Lung (tissue), 16 donors: ENCODE measurements around the gene CDA. TPM values are rescaled to one million over a fixed set of nuclear protein-coding genes. Genes with fewer than 3 reads are reported as not detected.

ENCODE experiments used
- ATAC-seq: fragments of 200-7000 bp; cut with Tn5 transposase; one replicate; pipeline ENCODE4 v1.9.1; 2020; ENCODE audit warnings: moderate number of reproducible peaks; ENCODE audit not compliant: insufficient read depth, low FRiP score
- DNase-seq, 3 donors: peaks; one replicate each; pipeline ENCODE4 v3.0.0-alpha.2; 2013 to 2017
- H3K27ac ChIP-seq, 2 donors: one replicate each; pipeline ENCODE4 v1.5.1; 2013; ENCODE audit warnings: mild to moderate bottlenecking in 2 of 2, moderate library complexity in 2 of 2, control low read depth in 1 of 2, inconsistent platforms in 1 of 2, low read depth in 1 of 2, low read length in 1 of 2
- H3K27me3 ChIP-seq, 3 donors: one replicate each; pipeline ENCODE4 v1.5.1; 2013; ENCODE audit warnings: low read length in 2 of 3; ENCODE audit not compliant: control insufficient read depth in 3 of 3, insufficient read depth in 3 of 3
- H3K36me3 ChIP-seq, 4 donors: one replicate each; pipeline ENCODE4 v1.5.1; 2013; ENCODE audit warnings: low read length in 4 of 4, mild to moderate bottlenecking in 1 of 4, moderate library complexity in 1 of 4; ENCODE audit not compliant: control insufficient read depth in 4 of 4, insufficient read depth in 4 of 4
- H3K4me1 ChIP-seq, 5 donors: one replicate each; pipeline ENCODE4 v1.5.1; 2013; ENCODE audit warnings: low read length in 5 of 5, mild to moderate bottlenecking in 2 of 5, moderate library complexity in 1 of 5; ENCODE audit not compliant: control insufficient read depth in 5 of 5, insufficient read depth in 5 of 5
- H3K4me3 ChIP-seq: one replicate; pipeline ENCODE4 v1.5.1; 2013; ENCODE audit warnings: mild to moderate bottlenecking, control low read depth, moderate library complexity
- H3K9ac ChIP-seq, 2 donors: one replicate each; pipeline ENCODE4 v1.5.1; 2013; ENCODE audit warnings: low read length in 2 of 2, control low read depth in 1 of 2; ENCODE audit not compliant: insufficient read depth in 1 of 2
- H3K9me3 ChIP-seq, 4 donors: one replicate each; pipeline ENCODE4 v1.5.1; 2013; ENCODE audit warnings: low read length in 3 of 4, mild to moderate bottlenecking in 1 of 4, moderate library complexity in 1 of 4; ENCODE audit not compliant: control insufficient read depth in 4 of 4, insufficient read depth in 3 of 4
- CTCF ChIP-seq: IDR thresholded peaks from 2 replicates; pipeline ENCODE4 v1.5.1; 2012; ENCODE audit warnings: mild to moderate bottlenecking; ENCODE audit errors: control extremely low read depth, extremely low read depth
- WGBS, 2 donors: extraction: QIAGEN DNeasy Blood & Tissue Kit; methylation state at CpG; one replicate each; pipeline ENCODE4 v1.1.7; 2013; 5-methylcytosine and 5-hydroxymethylcytosine counted together
- long read RNA-seq, 5 donors: transcript quantifications; one replicate each; lab custom pipeline, GENCODE V29; 2026
- polyA plus RNA-seq, 2 donors: library from polyadenylated mRNA; stranded (reverse); fragments of 200-250 nt; gene quantifications; one replicate each; pipeline ENCODE4 v1.2.1, GENCODE V29; 2013
- total RNA-seq, 2 donors: library from RNA; depleted of rRNA in 1 of 2; stranded (reverse); fragments of >200 nt in 1 of 2; gene quantifications; one replicate each; pipeline ENCODE4 v1.2.1, GENCODE V29; 2014 to 2021
- donor health status: control.
- donor health status: control.
- donor health status: Bipolar disorder and iron deficiency.
- donor health status: healthy.
- donor health status: DM: yes; HTN: yes; CAD: no.

CDA gene
- total RNA-seq, result 1 to 10 TPM in 1 of 2 donors, under 1 TPM in 1; 0.40 to 3.4 TPM
- polyA plus RNA-seq, result 10 to 100 TPM in 1 of 2 donors, 1 to 10 TPM in 1; 3.3 to 47.5 TPM
- long read RNA-seq, donor 1, partial matches to known transcripts, result 0 of 1 reads
- long read RNA-seq, donor 1, other reads (novel, unspliced or antisense), result 0 of 1 reads
- long read RNA-seq, donor 2, partial matches to known transcripts, result 0 of 1 reads
- long read RNA-seq, donor 2, other reads (novel, unspliced or antisense), result 0 of 1 reads
- long read RNA-seq, donor 3, partial matches to known transcripts, result 0 of 1 reads
- long read RNA-seq, donor 3, other reads (novel, unspliced or antisense), result 0 of 1 reads
- long read RNA-seq, donor 4, result 0 reads
- long read RNA-seq, donor 5, result 0 reads

DNA sequence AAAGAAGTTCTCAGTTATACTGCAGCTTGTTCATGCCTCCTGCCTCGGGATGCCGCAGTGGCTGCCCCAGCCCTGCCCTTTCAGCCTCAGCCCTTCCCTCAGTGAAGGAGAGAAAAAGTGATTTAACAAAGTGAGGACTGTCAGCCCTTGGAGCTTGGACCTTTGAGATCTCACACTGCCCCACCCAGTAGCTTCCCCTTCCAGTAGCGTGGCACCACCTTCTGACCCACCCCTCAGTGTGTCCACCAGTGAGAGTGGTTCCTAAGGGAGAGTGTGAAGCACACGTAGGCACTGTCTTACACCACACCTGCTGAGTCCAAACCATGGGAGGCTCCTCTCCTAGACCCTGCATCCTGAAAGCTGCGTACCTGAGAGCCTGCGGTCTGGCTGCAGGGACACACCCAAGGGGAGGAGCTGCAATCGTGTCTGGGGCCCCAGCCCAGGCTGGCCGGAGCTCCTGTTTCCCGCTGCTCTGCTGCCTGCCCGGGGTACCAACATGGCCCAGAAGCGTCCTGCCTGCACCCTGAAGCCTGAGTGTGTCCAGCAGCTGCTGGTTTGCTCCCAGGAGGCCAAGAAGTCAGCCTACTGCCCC, at the start of gene CDA:
TSS of gene CDA (plus strand) at position 464 of the 592 bp plus-strand sequence. CDS start at position 497, 33 bp downstream.
- TF ChIP-seq CTCF, result no peak
- Histone ChIP-seq H3K27me3 (peaks cover 0 to 26% (median 24%) of the 10 kb centered on the region in 3 donors), H3K36me3 (no peaks in the 10 kb centered on the region), H3K27ac (peak within 1 kb of the TSS in 1 of 2 donors; percentile 42), H3K4me3 (peak within 1 kb of the TSS; percentile 15), H3K4me1 (peaks cover 0 to 15% (median 9%) of the 10 kb centered on the region in 5 donors), H3K9ac (no peak within 1 kb of the TSS), H3K9me3 (peaks cover 0 to 6% (median 0%) of the 10 kb centered on the region in 4 donors)
- WGBS, 2 donors, result 23 to 26% methylated on average over 10 to 11 of the region's 11 CpGs
- ATAC-seq (no peak), DNase-seq (no peak)

DNA sequence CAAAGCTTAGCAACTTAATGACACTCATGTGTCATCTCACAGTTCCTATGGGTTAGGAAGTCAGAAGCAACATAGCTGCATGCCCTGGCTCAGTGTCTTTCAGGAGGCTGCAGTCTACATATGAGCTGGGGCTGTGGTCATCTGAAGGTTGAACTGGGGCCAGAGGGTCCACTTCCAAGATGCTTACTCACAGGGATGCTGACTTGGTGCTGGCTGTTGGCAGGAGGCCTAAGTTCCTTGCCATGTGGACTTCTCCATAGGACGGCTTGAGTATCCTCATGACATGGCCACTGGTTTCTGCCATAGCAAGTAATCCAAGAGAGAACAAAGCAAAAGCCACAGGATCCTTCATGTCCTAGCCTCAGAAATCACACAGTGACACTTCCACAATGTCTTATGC, 48.6 kb upstream of the CDA start:
- DNase-seq, result no peak

GRCh38 chr1:20546637-20547036, 42.3 kb upstream of the CDA start:
- Histone ChIP-seq H3K9me3 (peaks cover 0 to 3% (median 0%) of the 10 kb centered on the region in 4 donors), H3K4me3 (no peak overlapping the region), H3K27me3 (peaks cover 0 to 37% (median 4%) of the 10 kb centered on the region in 3 donors), H3K27ac (no peak overlapping the region), H3K4me1 (peaks cover 0 to 4% (median 0%) of the 10 kb centered on the region in 5 donors), H3K36me3 (no peaks in the 10 kb centered on the region), H3K9ac (no peak overlapping the region)
- WGBS, 2 donors, result 82 to 85% methylated on average over 3 of the region's 3 CpGs
- TF ChIP-seq CTCF, result no peak
- ATAC-seq (no peak), DNase-seq (no peak)

More for the DNA sequence above, 48.6 kb upstream of the CDA start:
- H3K27ac ChIP-seq, result no peak overlapping the region
- ATAC-seq, result no peak
- 95 to 96% methylated on average over 1 of the region's 1 CpG for WGBS, 2 donors
- H3K4me1 ChIP-seq, result no peaks in the 10 kb centered on the region
- H3K4me3 ChIP-seq, result no peak overlapping the region
- peaks cover 0 to 42% (median 0%) of the 10 kb centered on the region in 3 donors for H3K27me3 ChIP-seq
- TF ChIP-seq CTCF, result no peak
- no peaks in the 10 kb centered on the region for H3K9me3 ChIP-seq
- no peaks in the 10 kb centered on the region for H3K36me3 ChIP-seq
- H3K9ac ChIP-seq, result no peak overlapping the region
